HepG2 (cell line): ENCODE results near the gene CBX7. TPM values are rescaled to one million over a fixed set of nuclear protein-coding genes. Genes with fewer than 3 reads are reported as not detected.

Experiments used
- ATAC-seq: fragments of 200-7000 bp; cut with Tn5 transposase; 3 replicates; pipeline ENCODE4 v1.9.1; 2020; ENCODE audit warnings: mild to moderate bottlenecking, moderate library complexity
- BruUV-seq: library from RNA; stranded (reverse); fragments of 400-500 nt; replicated peaks from 2 replicates; lab custom pipeline; 2021; lab: Mats Ljungman, UMichigan
- CTCF ChIA-PET: fragments of 300-600 bp; formaldehyde crosslinking; extraction: SDS; loops from one replicate; lab custom pipeline; 2021; ENCODE audit warnings: low total read pairs, inconsistent platforms, low intra/inter-chr PET ratio; lab: Yijun Ruan, JAX
- POLR2A ChIA-PET: fragments of 350-600 bp; sonication (Branson Sonifier 250); formaldehyde crosslinking; loops from one replicate; lab custom pipeline; 2020; ENCODE audit warnings: antibody characterized with exemption, inconsistent platforms; lab: Yijun Ruan, JAX
- DNase-seq: peaks from one replicate; pipeline ENCODE4 v3.0.0-alpha.2; 2015; ENCODE audit warnings: low spot score
- FAIRE-seq: peaks from 3 replicates; lab custom pipeline; 2011; peaks lifted over from hg19 to GRCh38; lab: Jason Lieb, UNC
- H2AFZ ChIP-seq: one replicate; pipeline ENCODE4 v1.6.1; 2011; ENCODE audit warnings: low read length, inconsistent platforms
- H3K27ac ChIP-seq: fragments of 300-600 bp; 3 replicates; pipeline ENCODE4 v1.8.0; 2011; ENCODE audit warnings: mixed run types, mild to moderate bottlenecking, mixed read lengths, low read length, inconsistent platforms; ENCODE audit not compliant: insufficient read depth; ENCODE audit errors: extremely low read length
- H3K27me3 ChIP-seq, 2 experiments: fragments of 200-600 bp in 1 of 2; 2 replicates in 1 of 2; 3 replicates in 1 of 2; pipeline versions ENCODE4 v1.6.0 to v1.8.0; 2011; ENCODE audit warnings: low read length in 2 of 2, mild to moderate bottlenecking in 2 of 2, moderate library complexity in 2 of 2, inconsistent platforms in 1 of 2; ENCODE audit not compliant: insufficient read depth in 2 of 2, control insufficient read depth in 1 of 2
- H3K36me3 ChIP-seq, 2 experiments: fragments of 200-600 bp in 1 of 2; replicated peaks in 1 of 2; 2 replicates in 1 of 2; 3 replicates in 1 of 2; pipeline versions ENCODE4 v1.5.1 to v1.8.0; 2011; ENCODE audit warnings: low read length in 2 of 2, inconsistent platforms in 1 of 2; ENCODE audit not compliant: insufficient read depth in 2 of 2, control insufficient read depth in 1 of 2
- H3K4me1 ChIP-seq: 2 replicates; pipeline ENCODE4 v1.5.1; 2012; ENCODE audit warnings: low read length, inconsistent platforms; ENCODE audit not compliant: insufficient read depth
- H3K4me2 ChIP-seq: 2 replicates; pipeline ENCODE4 v1.6.0; 2011; ENCODE audit warnings: low read depth, low read length, inconsistent platforms
- H3K4me3 ChIP-seq, 3 experiments: fragments of 200-600 bp in 1 of 3; sonication (generic), shearing (Covaris generic) in 1 of 3; replicated peaks in 1 of 3; 2 replicates each; pipeline ENCODE4 v1.5.1; 2011 to 2016; ENCODE audit warnings: low read length in 3 of 3, inconsistent platforms in 2 of 3, low read depth in 2 of 3, mild to moderate bottlenecking in 2 of 3, control low read depth in 1 of 3, mixed read lengths in 1 of 3; ENCODE audit not compliant: insufficient read depth in 1 of 3
- H3K79me2 ChIP-seq: one replicate; pipeline ENCODE4 v1.6.1; 2011; ENCODE audit warnings: low read length, inconsistent platforms; ENCODE audit not compliant: insufficient read depth
- H3K9ac ChIP-seq: 2 replicates; pipeline ENCODE4 v1.6.0; 2011; ENCODE audit warnings: mild to moderate bottlenecking, low read depth, low read length, inconsistent platforms; ENCODE audit not compliant: insufficient read depth
- H3K9me3 ChIP-seq: 2 replicates; pipeline ENCODE4 v1.5.1; 2012; ENCODE audit warnings: mild to moderate bottlenecking, low read length
- H4K20me1 ChIP-seq: 2 replicates; pipeline ENCODE4 v1.6.0; 2011; ENCODE audit warnings: inconsistent platforms, mild to moderate bottlenecking, low read length, moderate library complexity; ENCODE audit not compliant: insufficient read depth
- DMTF1 ChIP-seq: sonication (generic); formaldehyde crosslinking; IDR thresholded peaks from 2 replicates; pipeline ENCODE4 v1.4.0; 2020; ENCODE audit warnings: mild to moderate bottlenecking, missing genetic modification reagents
- ELF1 ChIP-seq: sonication (generic); formaldehyde crosslinking; IDR thresholded peaks from 2 replicates; pipeline ENCODE4 v1.4.0; 2020; ENCODE audit warnings: missing genetic modification reagents
- HES4 ChIP-seq: sonication (generic); formaldehyde crosslinking; IDR thresholded peaks from 2 replicates; pipeline ENCODE4 v1.9.0; 2021; ENCODE audit warnings: mild to moderate bottlenecking, missing genetic modification reagents, borderline replicate concordance
- NR1H2 ChIP-seq: sonication (generic); formaldehyde crosslinking; IDR thresholded peaks from 2 replicates; pipeline ENCODE4 v1.8.1; 2022; ENCODE audit warnings: low read depth, missing genetic modification reagents, borderline replicate concordance
- NRL ChIP-seq: sonication (generic); formaldehyde crosslinking; IDR thresholded peaks from 2 replicates; pipeline ENCODE4 v1.5.0; 2020; ENCODE audit warnings: missing genetic modification reagents, mild to moderate bottlenecking, moderate library complexity, borderline replicate concordance
- ZFP82 ChIP-seq: sonication (generic); formaldehyde crosslinking; IDR thresholded peaks from 2 replicates; pipeline ENCODE4 v1.5.1; 2020; ENCODE audit warnings: mild to moderate bottlenecking, missing genetic modification reagents, borderline replicate concordance
- ZNF329 ChIP-seq: sonication (generic); formaldehyde crosslinking; IDR thresholded peaks from 2 replicates; pipeline ENCODE4 v1.9.0; 2021; ENCODE audit warnings: low read depth, mild to moderate bottlenecking, missing genetic modification reagents
- ZNF367 ChIP-seq: sonication (generic); formaldehyde crosslinking; IDR thresholded peaks from 2 replicates; pipeline ENCODE4 v1.4.0; 2020; ENCODE audit warnings: missing genetic modification reagents, borderline replicate concordance
- WGBS: methylation state at CpG from one replicate; pipeline ENCODE4 v1.1.6; 2017; ENCODE audit warnings: low lambda C conversion rate; 5-methylcytosine and 5-hydroxymethylcytosine counted together
- in situ Hi-C: cut with HindIII; loops from 2 replicates; pipeline ENCODE4 v1.10.0; 2017; ENCODE audit warnings: low pct_unique_long_range_greater_than_20kb; ENCODE audit not compliant: extremely low pct_ligation_motif_present
- intact Hi-C: fragments of 100-400 bp; cut with micrococcal nuclease; formaldehyde crosslinking; loops from one replicate; pipeline ENCODE4 v1.10.0; 2022; ENCODE audit not compliant: unreplicated experiment
- polyA plus RNA-seq, 8 experiments: library from polyadenylated mRNA; depleted of rRNA in 3 of 8; stranded (reverse) in 7 of 8; unstranded in 1 of 8; fragments of >200 nt; fragmentation: Illumina TruSeq in 4 of 8; extraction: Trizol in 4 of 8; gene quantifications; 2 replicates each; pipeline versions ENCODE4 v1.2.1 to v1.2.3, GENCODE V29; 2011 to 2016; ENCODE audit warnings: low read depth in 4 of 8, missing spikeins in 1 of 8, mixed read lengths in 1 of 8; ENCODE audit not compliant: insufficient read depth in 1 of 8
- total RNA-seq, 5 experiments: library from RNA; depleted of rRNA; stranded (reverse); fragments of >200 nt; fragmentation: Illumina TruSeq; extraction: Trizol; gene quantifications; 2 replicates each; pipeline ENCODE4 v1.2.3, GENCODE V29; 2016; ENCODE audit warnings: low read depth in 1 of 5

CBX7 gene
- total and polyA plus RNA-seq, 2 of the 13 experiments (the other 11 are each of a cell fraction or from before 2014, with no cell fraction given), result 0.35 to 4.9 TPM

- TF ChIP-seq DMTF1 (CRISPR knock-in tag), result no peak
Measured at GRCh38 chr22:39135092-39135896, 17.2 kb downstream of the CBX7 start (continued).

- no peaks in the 10 kb centered on the region for H3K36me3 ChIP-seq
- ATAC-seq, result no peak
- H3K4me2 ChIP-seq, result no peak overlapping the region
- WGBS, result 59% methylated on average over 13 of the region's 35 CpGs
- no peak for TF ChIP-seq ZFP82 (CRISPR knock-in tag)
- TF ChIP-seq ZNF329 (CRISPR knock-in tag), result no peak
- no peak for TF ChIP-seq NRL (CRISPR knock-in tag)
- no peak for TF ChIP-seq HES4
- TF ChIP-seq ZNF367 (CRISPR knock-in tag), result no peak
- TF ChIP-seq ELF1 (CRISPR knock-in tag), result no peak
- no peak for TF ChIP-seq NR1H2 (CRISPR knock-in tag)
- peaks cover 44% of the 10 kb centered on the region for H3K4me1 ChIP-seq
- no peak overlapping the region for H3K27ac ChIP-seq
- H4K20me1 ChIP-seq, result no peaks in the 10 kb centered on the region
- no peaks in the 10 kb centered on the region for H3K27me3 ChIP-seq
- ChIA-PET POLR2A (interaction anchor here (1.0 kb wide), 2 partner anchors 17 to 176 kb away, joined by 3 to 4 read pairs; partner anchors contain the start of gene CBX7), CTCF (no interaction called here)
- no peaks in the 10 kb centered on the region for H3K79me2 ChIP-seq
- no peak overlapping the region for H3K9ac ChIP-seq
- no peak for FAIRE-seq
- H3K9me3 ChIP-seq, result no peaks in the 10 kb centered on the region
- H2AFZ ChIP-seq, result no peak overlapping the region
- in situ Hi-C loops (no loop called here), intact Hi-C loops (no loop called here)
- BruUV-seq, result no TSS peak
- no peak overlapping the region for H3K4me3 ChIP-seq
- DNase-seq, result no peak
Measured at GRCh38 chr22:39134366-39135091, 18.0 kb downstream of the CBX7 start.
